ENCODE measurements around the gene RELL1.

RELL1 gene

GRCh38 chr4:37591349-37591748 is 94.8 kb downstream of the RELL1 start:
- DNase-seq = no peak

- no peak for DNase-seq
Measured at GRCh38 chr4:37590016-37590415, 96.2 kb downstream of the RELL1 start.

GRCh38 chr4:37588150-37588549 is 98.0 kb downstream of the RELL1 start:
- no peak for DNase-seq

- no peak for DNase-seq
Measured at GRCh38 chr4:37586194-37586593, 100.0 kb downstream of the RELL1 start.

- DNase-seq = no peak
Measured at GRCh38 chr4:37584493-37585060, 101.6 kb downstream of the RELL1 start.

GRCh38 chr4:37584071-37584470 is 102.1 kb downstream of the RELL1 start:
- DNase-seq = no peak

- no peak for DNase-seq
Measured at GRCh38 chr4:37573566-37573965, 112.6 kb downstream of the RELL1 start.

GRCh38 chr4:37568489-37568888 is 117.7 kb downstream of the RELL1 start:
- no peak for DNase-seq

- no peak for DNase-seq
Measured at GRCh38 chr4:37567836-37568235, 118.3 kb downstream of the RELL1 start.

GRCh38 chr4:37562592-37562991 is 123.6 kb downstream of the RELL1 start:
- DNase-seq = no peak

GRCh38 chr4:37561803-37562207 is 124.4 kb downstream of the RELL1 start:
- no peak for DNase-seq

- DNase-seq = no peak
Measured at GRCh38 chr4:37561196-37561802, 124.9 kb downstream of the RELL1 start.
